Breast epithelium (tissue), 3 donors: Measurements from ENCODE around the gene PALMD.

Experiments
- CTCF ChIP-seq, 3 donors: fragments of 450-650 bp; IDR thresholded peaks; one replicate each; pipeline ENCODE4 v1.5.1; 2016 to 2017; ENCODE audit warnings: antibody characterized with exemption in 3 of 3, mild to moderate bottlenecking in 3 of 3, moderate library complexity in 3 of 3
- POLR2A ChIP-seq: fragments of 450-650 bp; IDR thresholded peaks from one replicate; pipeline ENCODE4 v1.6.1; 2016; ENCODE audit warnings: antibody characterized with exemption, mild to moderate bottlenecking, moderate library complexity
- POLR2AphosphoS5 ChIP-seq, 3 donors: sonication (generic); formaldehyde crosslinking; IDR thresholded peaks; one replicate each; pipeline ENCODE4 v1.6.1; 2017; ENCODE audit warnings: antibody characterized with exemption in 3 of 3

DNA sequence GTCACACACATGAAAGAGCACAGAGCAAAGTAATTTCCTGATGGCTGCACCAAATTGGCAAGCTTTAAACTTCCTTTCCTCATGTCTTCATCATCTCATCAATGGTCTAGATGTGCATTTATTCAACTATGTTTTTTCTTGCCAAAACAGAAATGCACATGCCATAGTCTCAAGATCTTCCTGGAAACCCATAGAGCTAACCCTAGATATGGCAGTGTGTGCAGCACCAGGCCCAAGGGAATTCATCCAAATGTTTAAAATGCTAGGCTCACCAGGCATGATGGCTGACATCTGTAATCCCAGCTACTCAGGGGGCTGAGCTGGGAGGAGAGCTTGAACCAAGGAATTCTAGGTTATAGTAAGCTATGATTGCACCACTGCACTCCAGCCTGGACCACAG is 31.2 kb upstream of the PALMD start:
- TF ChIP-seq POLR2AphosphoS5 (IDR thresholded peaks at IDR 0.05) (no peak), CTCF (IDR thresholded peaks at IDR 0.05) (no peak), POLR2A (no peak)
